ENCODE results near the gene CCDC177. TPM values are rescaled to one million over a fixed set of nuclear protein-coding genes. Genes with fewer than 3 reads are reported as not detected.

CCDC177 gene
- total RNA-seq, 2 donors from 2014 or later, result not detected

DNA sequence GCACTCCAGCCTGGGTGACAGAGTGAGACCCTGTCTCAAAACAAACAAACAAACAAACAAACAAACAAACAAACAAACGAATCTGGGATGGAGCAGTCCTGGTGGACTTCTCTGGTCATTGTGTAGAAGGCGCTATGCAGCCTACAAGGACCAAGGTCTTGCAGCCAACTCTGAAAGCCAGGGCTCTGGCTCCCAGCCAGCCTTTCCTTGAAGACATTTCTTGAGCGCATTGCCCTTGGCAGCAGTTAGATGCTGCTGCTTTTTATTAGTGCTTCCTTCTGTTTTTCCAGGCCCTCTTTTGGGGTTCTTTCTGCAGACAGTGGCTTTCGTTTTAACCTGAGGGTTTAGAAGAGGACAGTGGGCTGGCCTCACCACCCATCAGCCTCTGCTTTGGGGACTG lies 20.2 kb downstream of the CCDC177 start:
- Histone ChIP-seq H3K36me3 (replicated peaks in 1 of 2; ENCODE audit: insufficient read depth in 1 of 2, low read depth in 2 of 2) (no peaks in the 10 kb centered on the region), H3K4me3 (no peak overlapping the region), H3K27me3 (no peaks in the 10 kb centered on the region), H3K9me3 (no peaks in the 10 kb centered on the region), H3K4me1 (no peaks in the 10 kb centered on the region), H3K27ac (no peak overlapping the region)
- ATAC-seq (no peak), DNase-seq (peak in 1 of 4 donors; percentile 52)
- TF ChIP-seq, protein P1, sequence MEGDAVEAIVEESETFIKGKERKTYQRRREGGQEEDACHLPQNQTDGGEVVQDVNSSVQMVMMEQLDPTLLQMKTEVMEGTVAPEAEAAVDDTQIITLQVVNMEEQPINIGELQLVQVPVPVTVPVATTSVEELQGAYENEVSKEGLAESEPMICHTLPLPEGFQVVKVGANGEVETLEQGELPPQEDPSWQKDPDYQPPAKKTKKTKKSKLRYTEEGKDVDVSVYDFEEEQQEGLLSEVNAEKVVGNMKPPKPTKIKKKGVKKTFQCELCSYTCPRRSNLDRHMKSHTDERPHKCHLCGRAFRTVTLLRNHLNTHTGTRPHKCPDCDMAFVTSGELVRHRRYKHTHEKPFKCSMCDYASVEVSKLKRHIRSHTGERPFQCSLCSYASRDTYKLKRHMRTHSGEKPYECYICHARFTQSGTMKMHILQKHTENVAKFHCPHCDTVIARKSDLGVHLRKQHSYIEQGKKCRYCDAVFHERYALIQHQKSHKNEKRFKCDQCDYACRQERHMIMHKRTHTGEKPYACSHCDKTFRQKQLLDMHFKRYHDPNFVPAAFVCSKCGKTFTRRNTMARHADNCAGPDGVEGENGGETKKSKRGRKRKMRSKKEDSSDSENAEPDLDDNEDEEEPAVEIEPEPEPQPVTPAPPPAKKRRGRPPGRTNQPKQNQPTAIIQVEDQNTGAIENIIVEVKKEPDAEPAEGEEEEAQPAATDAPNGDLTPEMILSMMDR (IDR thresholded peaks at IDR 0.05), result no peak
- TF ChIP-seq POLR2A (IDR thresholded peaks at IDR 0.05), result no peak
- WGBS, 2 donors, result 41 to 46% methylated on average over 4 of the region's 4 CpGs
- intact Hi-C loops (cut with DNase I), result no loop called here

DNA sequence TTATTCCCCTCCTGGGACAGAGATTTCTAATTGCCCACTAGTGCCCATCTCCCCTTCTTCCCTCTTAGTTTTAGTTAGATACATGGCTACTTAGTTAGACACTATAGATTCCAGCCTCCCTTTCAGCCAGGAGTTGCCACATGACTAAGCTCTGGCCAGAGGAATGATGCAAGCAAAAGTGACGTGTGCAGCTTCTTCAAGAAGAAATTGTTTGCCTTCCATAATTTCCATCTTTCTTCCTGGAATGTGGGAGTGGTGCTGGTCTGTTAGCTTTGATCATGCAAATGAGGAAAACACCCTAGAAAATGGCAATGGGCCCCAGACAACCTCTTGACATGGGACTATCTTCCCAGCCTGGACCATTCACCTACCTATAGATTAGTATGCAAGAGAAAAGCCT lies 21.4 kb downstream of the CCDC177 start:
- ATAC-seq, result no peak
- no peaks in the 10 kb centered on the region for H3K4me1 ChIP-seq
- no peaks in the 10 kb centered on the region for H3K9me3 ChIP-seq
- no peak for TF ChIP-seq POLR2A (IDR thresholded peaks at IDR 0.05)
- intact Hi-C loops (cut with DNase I), result no loop called here
- DNase-seq, result no peak
- no peaks in the 10 kb centered on the region for H3K36me3 ChIP-seq (replicated peaks in 1 of 2; ENCODE audit: insufficient read depth in 1 of 2, low read depth in 2 of 2)
- WGBS, 2 donors, result 68 to 77% methylated on average over 1 of the region's 1 CpG
- no peak overlapping the region for H3K27ac ChIP-seq
- no peaks in the 10 kb centered on the region for H3K27me3 ChIP-seq
- H3K4me3 ChIP-seq, result no peak overlapping the region

DNA sequence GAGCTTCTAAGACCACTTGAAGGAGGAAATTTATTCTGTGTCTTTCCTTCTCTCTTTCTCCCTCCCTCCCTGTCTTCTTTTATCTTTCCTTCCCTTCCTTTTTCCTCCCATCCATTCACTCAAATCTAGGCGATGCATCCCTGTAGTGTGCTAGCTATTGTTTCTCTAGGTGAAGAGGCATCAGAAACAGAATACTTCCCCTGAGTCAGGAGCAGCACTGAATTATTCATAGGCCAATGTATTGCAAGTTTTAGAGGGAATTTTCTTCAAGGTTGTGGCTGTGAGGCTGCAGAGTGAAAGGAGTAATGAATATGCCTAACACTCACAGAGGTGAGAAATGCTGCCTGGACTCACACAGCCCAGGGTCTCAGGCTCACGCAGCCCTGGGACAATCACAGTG lies 23.2 kb downstream of the CCDC177 start:
- H3K9me3 ChIP-seq, result no peaks in the 10 kb centered on the region
- 63 to 83% methylated on average over 2 of the region's 2 CpGs for WGBS, 2 donors
- DNase-seq (no peak), ATAC-seq (no peak)
- no peak overlapping the region for H3K27ac ChIP-seq
- no peak for TF ChIP-seq POLR2A (IDR thresholded peaks at IDR 0.05)
- TF ChIP-seq, protein P1 (IDR thresholded peaks at IDR 0.05), result no peak
- H3K27me3 ChIP-seq, result no peaks in the 10 kb centered on the region
- H3K36me3 ChIP-seq (replicated peaks in 1 of 2; ENCODE audit: insufficient read depth in 1 of 2, low read depth in 2 of 2), result no peaks in the 10 kb centered on the region
- H3K4me3 ChIP-seq, result no peak overlapping the region
- H3K4me1 ChIP-seq, result no peaks in the 10 kb centered on the region
- intact Hi-C loops (cut with DNase I), result no loop called here

DNA sequence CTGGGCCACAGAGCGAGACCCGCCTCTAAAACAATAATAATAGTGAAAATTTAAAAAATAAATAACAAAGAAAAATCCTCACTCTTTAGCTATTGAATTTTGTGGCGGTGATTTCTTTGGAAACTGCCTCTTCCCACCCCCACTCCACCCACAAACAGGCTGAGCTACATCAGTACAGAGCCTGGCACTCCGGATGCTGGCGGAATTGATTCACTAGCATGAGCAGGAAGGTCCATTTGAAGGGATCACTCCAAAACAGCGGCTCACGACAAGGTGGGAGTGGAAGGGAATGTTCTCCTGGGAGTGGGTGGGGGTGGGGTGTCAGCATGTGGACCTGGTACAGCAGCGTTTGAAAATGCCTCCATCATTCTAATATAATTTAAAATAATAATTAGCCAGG lies 26.1 kb downstream of the CCDC177 start:
- Histone ChIP-seq H3K36me3 (replicated peaks in 1 of 2; ENCODE audit: insufficient read depth in 1 of 2, low read depth in 2 of 2) (no peaks in the 10 kb centered on the region), H3K27me3 (no peaks in the 10 kb centered on the region)
- intact Hi-C loops (cut with DNase I), result no loop called here

DNA sequence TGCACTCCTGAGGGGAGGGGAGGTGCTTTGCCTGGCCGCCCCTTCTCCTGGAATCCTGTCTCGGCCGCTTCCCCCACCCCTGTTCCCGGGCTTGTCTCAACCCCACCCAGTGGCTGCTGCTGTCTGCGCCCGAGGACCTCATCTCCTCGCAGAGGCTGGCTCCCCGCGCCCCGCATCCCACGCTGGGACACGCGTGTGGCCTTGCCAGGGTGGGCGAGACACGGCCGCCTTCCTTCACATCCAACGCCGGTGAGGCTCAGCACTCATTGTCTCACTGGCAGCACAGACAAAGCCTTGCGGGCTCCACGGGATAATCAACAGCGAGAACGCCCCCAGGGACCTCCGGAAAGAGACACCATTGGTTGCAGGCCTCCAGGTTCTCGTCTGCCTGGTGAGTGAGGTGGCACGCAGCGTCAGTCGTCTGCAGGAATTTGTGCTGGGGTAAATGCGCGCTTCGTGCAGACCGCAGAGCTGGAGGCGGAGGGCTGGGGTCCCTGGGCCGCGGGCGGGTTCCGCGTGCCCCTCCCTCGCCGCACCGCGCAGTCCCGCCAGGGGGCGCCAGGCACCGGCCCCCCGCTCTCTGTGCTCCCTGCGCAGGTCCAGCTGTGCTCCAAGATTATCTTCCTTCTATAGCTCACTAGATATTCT lies 26.8 kb downstream of the CCDC177 start:
- TF ChIP-seq, protein P1 (IDR thresholded peaks at IDR 0.05), result peak in 6 of 7 experiments; percentile 9 to 48 (median 30)
- TF ChIP-seq POLR2A (IDR thresholded peaks at IDR 0.05), result no peak
- ATAC-seq (no peak), DNase-seq (peak in 1 of 4 donors; percentile 14)
- Histone ChIP-seq H3K4me1 (no peaks in the 10 kb centered on the region), H3K27ac (no peak overlapping the region), H3K36me3 (replicated peaks in 1 of 2; ENCODE audit: insufficient read depth in 1 of 2, low read depth in 2 of 2) (no peaks in the 10 kb centered on the region), H3K4me3 (no peak overlapping the region), H3K9me3 (no peaks in the 10 kb centered on the region), H3K27me3 (no peaks in the 10 kb centered on the region)
- 14 to 18% methylated on average over 25 to 46 of the region's 46 CpGs for WGBS, 2 donors
- intact Hi-C loops (cut with DNase I), result no loop called here

More for the DNA sequence above, 26.1 kb downstream of the CCDC177 start:
- DNase-seq (no peak), ATAC-seq (no peak)
- no peaks in the 10 kb centered on the region for H3K9me3 ChIP-seq
- WGBS, 2 donors, result 60 to 70% methylated on average over 6 to 8 of the region's 8 CpGs
- H3K4me3 ChIP-seq, result no peak overlapping the region
- TF ChIP-seq POLR2A (IDR thresholded peaks at IDR 0.05), result no peak
- TF ChIP-seq, protein P1 (IDR thresholded peaks at IDR 0.05), result no peak
- H3K27ac ChIP-seq, result no peak overlapping the region
- no peaks in the 10 kb centered on the region for H3K4me1 ChIP-seq

Measured in body of pancreas (tissue), 4 donors.